H1 (cell line): ENCODE data around the gene SLC17A6. TPM values are rescaled to one million over a fixed set of nuclear protein-coding genes. Genes with fewer than 3 reads are reported as not detected.

Experiments used
- BACH1 ChIP-seq: IDR thresholded peaks from 2 replicates; pipeline ENCODE4 v1.6.1; 2012; ENCODE audit warnings: low read length, improper control_type of control experiment
- CHD7 ChIP-seq: fragments of 300-600 bp; sonication (generic); IDR thresholded peaks from 2 replicates; pipeline ENCODE4 v1.7.1; 2012; ENCODE audit warnings: low read length, moderate library complexity, mild to moderate bottlenecking, inconsistent platforms; ENCODE audit not compliant: insufficient replicate concordance
- HDAC6 ChIP-seq: IDR thresholded peaks from one replicate; pipeline ENCODE4 v1.7.1; 2012; ENCODE audit warnings: low read depth, mild to moderate bottlenecking, inconsistent platforms, low read length, moderate library complexity
- JUND ChIP-seq: IDR thresholded peaks from 2 replicates; pipeline ENCODE4 v1.6.1; 2011; ENCODE audit warnings: mild to moderate bottlenecking, improper control_type of control experiment, low read length
- RFX5 ChIP-seq: IDR thresholded peaks from 2 replicates; pipeline ENCODE4 v1.6.1; 2011; ENCODE audit warnings: low read depth, low read length, improper control_type of control experiment, borderline replicate concordance
- TAF1 ChIP-seq: IDR thresholded peaks from 2 replicates; pipeline ENCODE4 v1.6.1; 2011; ENCODE audit warnings: mild to moderate bottlenecking, low read depth, low read length
- polyA plus RNA-seq, 7 experiments: library from polyadenylated mRNA; depleted of rRNA in 3 of 7; stranded (reverse) in 5 of 7; unstranded in 2 of 7; fragments of >200 nt in 5 of 7; fragments of 200-250 nt in 2 of 7; gene quantifications; 1 replicate in 5 of 7; 2 replicates in 1 of 7; 4 replicates in 1 of 7; pipeline versions ENCODE4 v1.2.1 to v1.2.3, GENCODE V29; 2011 to 2013; ENCODE audit warnings: missing spikeins in 2 of 7, mixed read lengths in 2 of 7
- total RNA-seq: library from RNA; stranded (reverse); fragmentation: NEBNext Ultra II Directional; extraction: Animal tissue kit (Norgen Biotek cat#: 25700); gene quantifications from 2 replicates; pipeline ENCODE4 v1.2.1, GENCODE V29; 2021

SLC17A6 gene
- total and polyA plus RNA-seq, 2 of the 8 experiments (the other 6 are each of a cell fraction or from before 2014, with no cell fraction given) = 0.24 to 1.6 TPM

- TF ChIP-seq TAF1 (no peak), CHD7 (no peak), JUND (no peak), BACH1 (no peak), RFX5 (no peak), HDAC6 (no peak)
These were observed 48.9 kb downstream of the SLC17A6 start (continued) for GRCh38 chr11:22387126-22387525.
